Upper lobe of right lung (tissue), 1 donor: ENCODE results near the gene LRRC36. TPM values are rescaled to one million over a fixed set of nuclear protein-coding genes. Genes with fewer than 3 reads are reported as not detected.
"Not testable (repeated sequence)": the region's sequence is repeated elsewhere in the genome, so short reads cannot be mapped to it uniquely, and the experiment has no call there.

ENCODE experiments used
- ATAC-seq: fragments of 200-7000 bp; cut with Tn5 transposase; one replicate; pipeline ENCODE4 v1.9.1; 2020; ENCODE audit warnings: mild to moderate bottlenecking, moderate library complexity
- DNase-seq: peaks from one replicate; pipeline ENCODE4 v3.0.0-alpha.2; 2020
- H3K27ac ChIP-seq: fragments of 200-600 bp; one replicate; pipeline ENCODE4 v1.8.0; 2022
- H3K27me3 ChIP-seq: fragments of 200-600 bp; one replicate; pipeline ENCODE4 v1.8.0; 2022; ENCODE audit warnings: mild to moderate bottlenecking
- H3K36me3 ChIP-seq: fragments of 200-600 bp; one replicate; pipeline ENCODE4 v1.8.0; 2022
- H3K4me1 ChIP-seq: fragments of 200-600 bp; one replicate; pipeline ENCODE4 v1.8.0; 2022
- H3K4me3 ChIP-seq: fragments of 200-600 bp; one replicate; pipeline ENCODE4 v1.8.0; 2022; ENCODE audit warnings: mild to moderate bottlenecking
- H3K9me3 ChIP-seq: fragments of 200-600 bp; one replicate; pipeline ENCODE4 v1.8.0; 2022
- CTCF ChIP-seq: fragments of 200-600 bp; IDR thresholded peaks from one replicate; pipeline ENCODE4 v1.8.0; 2022; ENCODE audit warnings: antibody characterized with exemption
- intact Hi-C: fragments of 100-400 bp; cut with DNase I; formaldehyde crosslinking; loops from one replicate; pipeline ENCODE4 v1.11.0; 2022
- total RNA-seq: library from RNA; stranded (reverse); fragmentation: NEBNext Ultra II Directional; extraction: Animal tissue kit (Norgen Biotek cat#: 25700); gene quantifications from one replicate; pipeline ENCODE4 v1.2.1, GENCODE V29; 2021
- donor health status: DM: no; HTN: yes; CAD: no; lungs with severe emphysema.

LRRC36 gene
- total RNA-seq, 1 donor from 2014 or later = 27.4 TPM

- Histone ChIP-seq H3K27me3 (no peaks in the 10 kb centered on the region), H3K4me1 (peaks cover 6% of the 10 kb centered on the region), H3K27ac (no peak overlapping the region), H3K4me3 (no peak overlapping the region), H3K36me3 (no peaks in the 10 kb centered on the region), H3K9me3 (no peaks in the 10 kb centered on the region)
- intact Hi-C loops = no loop called here
- no peak for DNase-seq
- ATAC-seq = no peak
- no peak for TF ChIP-seq CTCF
These were observed 14.6 kb downstream of the LRRC36 start for GRCh38 chr16:67341250-67341649.

- intact Hi-C loops = no loop called here
- Histone ChIP-seq H3K27ac (no peak overlapping the region), H3K36me3 (no peaks in the 10 kb centered on the region), H3K4me3 (no peak overlapping the region), H3K27me3 (no peaks in the 10 kb centered on the region), H3K9me3 (no peaks in the 10 kb centered on the region), H3K4me1 (peaks cover 6% of the 10 kb centered on the region)
- no peak for TF ChIP-seq CTCF
- no peak for DNase-seq
- ATAC-seq = no peak
These were observed 16.0 kb downstream of the LRRC36 start for GRCh38 chr16:67342616-67343015.

- ATAC-seq = peak; percentile 66
- TF ChIP-seq CTCF = no peak
- no peak for DNase-seq
- no peak overlapping the region for H3K4me3 ChIP-seq
- no peaks in the 10 kb centered on the region for H3K27me3 ChIP-seq
- peaks cover 6% of the 10 kb centered on the region for H3K4me1 ChIP-seq
- peak overlapping the region; percentile 47 for H3K27ac ChIP-seq
- intact Hi-C loops = no loop called here
- H3K9me3 ChIP-seq = no peaks in the 10 kb centered on the region
- no peaks in the 10 kb centered on the region for H3K36me3 ChIP-seq
These were observed 18.8 kb downstream of the LRRC36 start for GRCh38 chr16:67345401-67345800.

- H3K9me3 ChIP-seq = no peaks in the 10 kb centered on the region
- H3K36me3 ChIP-seq = no peaks in the 10 kb centered on the region
- intact Hi-C loops = no loop called here
- ATAC-seq = no peak
- no peak for DNase-seq
- H3K4me1 ChIP-seq = peaks cover 6% of the 10 kb centered on the region
- peak overlapping the region; percentile 68 for H3K27ac ChIP-seq
- TF ChIP-seq CTCF = no peak
- H3K4me3 ChIP-seq = no peak overlapping the region
- no peaks in the 10 kb centered on the region for H3K27me3 ChIP-seq
These were observed 19.7 kb downstream of the LRRC36 start for GRCh38 chr16:67346341-67346740.

- Histone ChIP-seq H3K27ac (no peak overlapping the region), H3K4me1 (peaks cover 6% of the 10 kb centered on the region), H3K4me3 (no peak overlapping the region), H3K36me3 (no peaks in the 10 kb centered on the region), H3K9me3 (no peaks in the 10 kb centered on the region), H3K27me3 (no peaks in the 10 kb centered on the region)
- peak; percentile 57 for TF ChIP-seq CTCF
- intact Hi-C loops = no loop called here
- ATAC-seq = peak; percentile 74
- DNase-seq = no peak
These were observed 22.6 kb downstream of the LRRC36 start for GRCh38 chr16:67349172-67349571.

- Histone ChIP-seq H3K4me3 (no peak overlapping the region), H3K36me3 (no peaks in the 10 kb centered on the region), H3K27ac (no peak overlapping the region), H3K4me1 (peaks cover 6% of the 10 kb centered on the region), H3K9me3 (no peaks in the 10 kb centered on the region), H3K27me3 (no peaks in the 10 kb centered on the region)
- TF ChIP-seq CTCF = no peak
- DNase-seq = no peak
- ATAC-seq = no peak
- intact Hi-C loops = no loop called here
These were observed 23.7 kb downstream of the LRRC36 start for GRCh38 chr16:67350324-67350723.

- ATAC-seq, intact Hi-C loops, H3K9me3 ChIP-seq: not testable (repeated sequence)
These were observed 25.8 kb downstream of the LRRC36 start for GRCh38 chr16:67352463-67352862.

More at GRCh38 chr16:67352463-67352862, 25.8 kb downstream of the LRRC36 start:
- H3K4me1 ChIP-seq, H3K27ac ChIP-seq, H3K4me3 ChIP-seq, H3K36me3 ChIP-seq, DNase-seq, H3K27me3 ChIP-seq: not testable (repeated sequence)
